GM10266 (cell line): ENCODE data around the gene TDRD9.

Experiments used
- DNase-seq: peaks from one replicate; pipeline ENCODE4 v3.0.0; 2012; ENCODE audit errors: extremely low spot score
- TF ChIP-seq, protein P1 (sequence below): IDR thresholded peaks from 2 replicates; pipeline ENCODE4 v1.5.1; 2012; ENCODE audit warnings: mild to moderate bottlenecking, low read depth; ENCODE audit not compliant: control insufficient read depth, insufficient read depth; ENCODE audit errors: missing control alignments

Gene TDRD9

DNA sequence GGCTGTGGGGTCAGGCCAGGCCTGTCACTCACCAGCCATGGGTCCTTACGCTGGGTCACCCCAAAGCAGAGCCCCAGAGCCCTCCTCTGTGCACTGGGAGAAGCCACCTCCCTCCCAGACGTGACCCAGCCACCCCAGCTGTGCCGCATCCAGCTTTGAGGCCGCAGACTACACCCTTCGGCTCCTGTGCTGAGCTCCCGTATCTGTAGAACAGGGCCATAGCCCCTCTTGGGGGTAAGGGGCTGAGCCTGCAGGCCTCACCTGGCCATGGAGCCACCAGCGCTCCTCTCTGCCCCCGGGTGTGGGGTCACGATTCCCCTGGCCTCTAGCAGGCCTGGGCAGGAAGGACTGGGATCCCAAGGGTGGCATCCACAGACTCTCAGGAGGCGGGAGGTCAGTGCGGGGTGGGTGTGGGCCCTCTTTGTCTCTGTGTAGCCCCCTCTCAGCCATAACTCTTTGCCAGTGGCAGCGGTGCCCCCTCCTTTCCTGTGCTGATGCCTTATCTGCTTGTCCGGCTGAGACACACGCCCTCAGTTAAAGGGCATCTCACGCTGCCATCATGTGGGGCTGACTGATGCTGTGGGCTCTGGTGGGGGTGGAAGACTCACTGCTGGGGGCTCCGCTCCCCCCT lies 173.5 kb downstream of the TDRD9 start:
- TF ChIP-seq, protein P1, sequence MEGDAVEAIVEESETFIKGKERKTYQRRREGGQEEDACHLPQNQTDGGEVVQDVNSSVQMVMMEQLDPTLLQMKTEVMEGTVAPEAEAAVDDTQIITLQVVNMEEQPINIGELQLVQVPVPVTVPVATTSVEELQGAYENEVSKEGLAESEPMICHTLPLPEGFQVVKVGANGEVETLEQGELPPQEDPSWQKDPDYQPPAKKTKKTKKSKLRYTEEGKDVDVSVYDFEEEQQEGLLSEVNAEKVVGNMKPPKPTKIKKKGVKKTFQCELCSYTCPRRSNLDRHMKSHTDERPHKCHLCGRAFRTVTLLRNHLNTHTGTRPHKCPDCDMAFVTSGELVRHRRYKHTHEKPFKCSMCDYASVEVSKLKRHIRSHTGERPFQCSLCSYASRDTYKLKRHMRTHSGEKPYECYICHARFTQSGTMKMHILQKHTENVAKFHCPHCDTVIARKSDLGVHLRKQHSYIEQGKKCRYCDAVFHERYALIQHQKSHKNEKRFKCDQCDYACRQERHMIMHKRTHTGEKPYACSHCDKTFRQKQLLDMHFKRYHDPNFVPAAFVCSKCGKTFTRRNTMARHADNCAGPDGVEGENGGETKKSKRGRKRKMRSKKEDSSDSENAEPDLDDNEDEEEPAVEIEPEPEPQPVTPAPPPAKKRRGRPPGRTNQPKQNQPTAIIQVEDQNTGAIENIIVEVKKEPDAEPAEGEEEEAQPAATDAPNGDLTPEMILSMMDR: no peak
- DNase-seq: no peak
